Loucy (cell line): Measurements from ENCODE around the gene PPEF1.
"Not testable (repeated sequence)": the region's sequence is repeated elsewhere in the genome, so short reads cannot be mapped to it uniquely, and the experiment has no call there.

Experiments used
- H2AFZ ChIP-seq: fragments of 200-600 bp; sonication (generic); 2 replicates; pipeline ENCODE4 v1.6.0; 2016; ENCODE audit warnings: antibody characterized with exemption, mild to moderate bottlenecking, low read length, moderate library complexity
- H3F3A ChIP-seq: fragments of 200-600 bp; 2 replicates; pipeline ENCODE4 v1.6.0; 2016; ENCODE audit warnings: antibody characterized with exemption, low read depth, mild to moderate bottlenecking
- H3K27me3 ChIP-seq: fragments of 200-600 bp; sonication (generic); 2 replicates; pipeline ENCODE4 v1.6.1; 2014; ENCODE audit warnings: low read length, mild to moderate bottlenecking; ENCODE audit not compliant: insufficient read depth, poor library complexity, severe bottlenecking
- H3K36me3 ChIP-seq: fragments of 200-600 bp; sonication (generic); 2 replicates; pipeline ENCODE4 v1.6.1; 2016; ENCODE audit warnings: low read length; ENCODE audit not compliant: insufficient read depth
- H3K4me1 ChIP-seq: fragments of 200-600 bp; sonication (generic); 2 replicates; pipeline ENCODE4 v1.5.1; 2014; ENCODE audit warnings: low read length, mild to moderate bottlenecking; ENCODE audit not compliant: insufficient read depth, poor library complexity, severe bottlenecking
- H3K4me2 ChIP-seq: fragments of 200-600 bp; sonication (generic); 2 replicates; pipeline ENCODE4 v1.6.0; 2014; ENCODE audit warnings: antibody characterized with exemption, low read length, low read depth, mild to moderate bottlenecking; ENCODE audit not compliant: poor library complexity, severe bottlenecking
- H3K4me3 ChIP-seq: fragments of 200-600 bp; sonication (generic); 2 replicates; pipeline ENCODE4 v1.5.1; 2014; ENCODE audit warnings: low read length, mild to moderate bottlenecking, mixed read lengths; ENCODE audit not compliant: poor library complexity, severe bottlenecking
- H3K79me2 ChIP-seq: fragments of 200-600 bp; sonication (generic); 2 replicates; pipeline ENCODE4 v1.6.1; 2014; ENCODE audit warnings: low read length; ENCODE audit not compliant: insufficient read depth
- H3K9ac ChIP-seq: fragments of 200-600 bp; sonication (generic); 2 replicates; pipeline ENCODE4 v1.6.0; 2014; ENCODE audit warnings: mild to moderate bottlenecking, low read depth, low read length, moderate library complexity; ENCODE audit not compliant: poor library complexity, severe bottlenecking
- H3K9me2 ChIP-seq: fragments of 200-600 bp; sonication (generic); replicated peaks from 2 replicates; pipeline ENCODE4 v1.6.1; 2016; ENCODE audit warnings: low read depth, low read length, mixed read lengths
- H3K9me3 ChIP-seq: fragments of 200-600 bp; sonication (generic); 2 replicates; pipeline ENCODE4 v1.6.1; 2014; ENCODE audit warnings: mild to moderate bottlenecking, antibody characterized with exemption, low read length, low read depth; ENCODE audit not compliant: insufficient read depth
- H4K20me1 ChIP-seq: fragments of 200-600 bp; sonication (generic); 2 replicates; pipeline ENCODE4 v1.6.0; 2014; ENCODE audit warnings: antibody characterized with exemption, low read length, mild to moderate bottlenecking; ENCODE audit not compliant: insufficient read depth, poor library complexity, severe bottlenecking
- EZH2phosphoT487 ChIP-seq: fragments of 200-600 bp; IDR thresholded peaks from 2 replicates; pipeline ENCODE4 v1.6.1; 2018; ENCODE audit warnings: antibody characterized with exemption, mild to moderate bottlenecking, moderate library complexity, borderline replicate concordance
- TF ChIP-seq, protein P1 (sequence below): fragments of 200-600 bp; sonication (generic); conservative IDR thresholded peaks from 2 replicates; pipeline ENCODE4 v1.5.1; 2014; ENCODE audit warnings: mild to moderate bottlenecking, antibody characterized with exemption, low read length

The PPEF1 gene

DNA sequence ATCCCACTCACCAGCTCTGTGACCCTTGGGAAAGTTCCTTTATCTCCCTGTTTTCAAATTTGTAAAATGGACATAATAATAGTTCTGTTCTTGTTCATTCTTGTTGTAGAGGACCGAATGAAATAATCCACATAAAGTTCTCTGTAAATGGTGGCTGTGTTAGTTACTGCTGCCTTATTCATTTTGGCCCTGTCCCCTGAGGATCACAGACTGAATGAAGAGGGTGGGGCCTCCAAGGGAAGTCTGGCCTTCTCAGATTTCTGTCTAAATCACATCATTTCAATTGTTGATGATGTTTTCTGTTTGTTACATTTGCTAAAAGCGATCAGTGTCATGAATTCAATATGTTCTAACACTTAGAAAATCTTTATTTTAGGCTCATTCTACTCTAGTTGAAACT, 117.9 kb downstream of the PPEF1 start:
- H3K36me3 ChIP-seq = no peaks in the 10 kb centered on the region
- no peaks in the 10 kb centered on the region for H3K79me2 ChIP-seq
- no peak overlapping the region for H3K4me3 ChIP-seq
- H3K9me2 ChIP-seq = no peaks in the 10 kb centered on the region
- no peaks in the 10 kb centered on the region for H3F3A ChIP-seq
- H3K4me1 ChIP-seq = peaks cover 6% of the 10 kb centered on the region
- H3K9me3 ChIP-seq = no peaks in the 10 kb centered on the region
- no peak overlapping the region for H3K4me2 ChIP-seq
- no peaks in the 10 kb centered on the region for H4K20me1 ChIP-seq
- TF ChIP-seq EZH2phosphoT487 = no peak
- TF ChIP-seq, protein P1, sequence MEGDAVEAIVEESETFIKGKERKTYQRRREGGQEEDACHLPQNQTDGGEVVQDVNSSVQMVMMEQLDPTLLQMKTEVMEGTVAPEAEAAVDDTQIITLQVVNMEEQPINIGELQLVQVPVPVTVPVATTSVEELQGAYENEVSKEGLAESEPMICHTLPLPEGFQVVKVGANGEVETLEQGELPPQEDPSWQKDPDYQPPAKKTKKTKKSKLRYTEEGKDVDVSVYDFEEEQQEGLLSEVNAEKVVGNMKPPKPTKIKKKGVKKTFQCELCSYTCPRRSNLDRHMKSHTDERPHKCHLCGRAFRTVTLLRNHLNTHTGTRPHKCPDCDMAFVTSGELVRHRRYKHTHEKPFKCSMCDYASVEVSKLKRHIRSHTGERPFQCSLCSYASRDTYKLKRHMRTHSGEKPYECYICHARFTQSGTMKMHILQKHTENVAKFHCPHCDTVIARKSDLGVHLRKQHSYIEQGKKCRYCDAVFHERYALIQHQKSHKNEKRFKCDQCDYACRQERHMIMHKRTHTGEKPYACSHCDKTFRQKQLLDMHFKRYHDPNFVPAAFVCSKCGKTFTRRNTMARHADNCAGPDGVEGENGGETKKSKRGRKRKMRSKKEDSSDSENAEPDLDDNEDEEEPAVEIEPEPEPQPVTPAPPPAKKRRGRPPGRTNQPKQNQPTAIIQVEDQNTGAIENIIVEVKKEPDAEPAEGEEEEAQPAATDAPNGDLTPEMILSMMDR = no peak
- no peaks in the 10 kb centered on the region for H3K27me3 ChIP-seq
- no peak overlapping the region for H3K9ac ChIP-seq
- no peak overlapping the region for H2AFZ ChIP-seq

DNA sequence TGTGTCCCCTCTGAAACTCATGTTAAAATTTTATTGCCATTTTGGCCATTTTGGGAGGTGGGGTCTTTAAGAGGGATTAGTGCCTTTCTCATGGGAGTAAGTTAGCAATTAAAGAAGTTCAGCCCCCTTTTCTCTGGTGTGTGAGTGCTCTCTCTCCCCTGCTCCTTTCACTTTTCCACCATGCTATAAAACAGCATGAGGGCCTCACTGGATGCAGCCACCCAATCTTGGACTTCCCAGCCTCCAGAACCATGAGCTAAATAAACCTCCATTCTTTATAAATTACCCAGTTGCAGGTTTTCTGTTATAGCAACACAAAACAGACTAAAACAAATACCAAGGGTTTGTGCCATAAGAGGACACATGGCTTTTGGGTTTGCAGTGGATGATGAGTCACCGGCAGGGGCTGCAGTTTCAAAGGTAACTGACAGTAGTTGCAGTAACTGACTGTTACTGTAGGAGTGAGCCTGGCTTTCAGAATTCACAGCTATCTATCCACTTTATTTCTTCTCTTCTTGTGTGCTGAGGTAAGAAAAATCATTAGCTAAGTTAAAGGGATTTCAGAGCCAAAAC, 121.5 kb downstream of the PPEF1 start:
- Histone ChIP-seq H2AFZ (peak overlapping the region; percentile 33; the same call in 1 of the 2 replicates), H3F3A (no peaks in the 10 kb centered on the region), H3K9me2 (no peaks in the 10 kb centered on the region), H3K9ac (no peak overlapping the region), H3K4me2 (peak overlapping the region; percentile 53), H3K27me3 (no peaks in the 10 kb centered on the region), H3K4me1 (peaks cover 6% of the 10 kb centered on the region), H3K36me3 (no peaks in the 10 kb centered on the region), H3K9me3 (no peaks in the 10 kb centered on the region), H3K4me3 (peak overlapping the region; percentile 6), H4K20me1 (no peaks in the 10 kb centered on the region), H3K79me2 (no peaks in the 10 kb centered on the region)
- TF ChIP-seq, protein P1 = no peak
- no peak for TF ChIP-seq EZH2phosphoT487

DNA sequence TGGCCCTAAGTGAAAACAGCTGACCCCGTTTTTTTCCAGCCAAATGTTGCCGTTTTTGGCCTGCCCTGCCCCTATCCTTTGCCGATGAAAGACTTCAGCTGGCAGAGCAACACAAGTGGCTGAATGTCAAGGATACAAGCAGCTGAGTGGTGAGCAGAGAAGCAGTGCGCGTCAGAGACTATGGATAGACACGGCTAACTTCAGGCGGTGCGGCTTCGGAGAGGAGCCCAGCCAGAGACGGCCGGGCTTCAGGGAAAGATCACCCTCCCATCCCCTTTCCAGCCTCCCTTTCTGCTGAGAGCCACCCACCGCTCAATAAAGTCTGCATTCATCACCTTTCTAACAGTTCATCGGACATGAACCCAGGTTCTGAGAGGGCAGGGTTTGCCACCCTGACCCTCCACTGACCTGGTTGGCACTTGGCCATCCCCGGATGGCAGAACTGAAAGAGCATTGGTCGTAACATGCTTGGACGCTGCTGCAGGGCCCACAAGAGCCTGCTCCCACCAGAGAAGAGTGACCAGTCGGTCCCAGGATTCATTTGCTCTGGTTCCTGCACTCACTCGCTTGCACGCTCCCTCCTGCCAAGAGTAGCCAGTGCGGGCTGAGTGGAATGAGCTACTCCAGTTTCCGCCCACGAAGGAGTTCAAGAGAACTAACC, 125.8 kb downstream of the PPEF1 start:
- TF ChIP-seq, protein P1 = no peak
- TF ChIP-seq EZH2phosphoT487 = no peak
- Histone ChIP-seq H3K9ac (no peak overlapping the region), H3K4me1 (peaks cover 6% of the 10 kb centered on the region), H3K27me3 (no peaks in the 10 kb centered on the region), H3F3A (no peaks in the 10 kb centered on the region), H3K4me3 (no peak overlapping the region), H4K20me1 (no peaks in the 10 kb centered on the region), H3K79me2 (no peaks in the 10 kb centered on the region), H3K4me2 (no peak overlapping the region), H3K9me3 (no peaks in the 10 kb centered on the region), H3K9me2 (no peaks in the 10 kb centered on the region), H2AFZ (no peak overlapping the region), H3K36me3 (no peaks in the 10 kb centered on the region)

DNA sequence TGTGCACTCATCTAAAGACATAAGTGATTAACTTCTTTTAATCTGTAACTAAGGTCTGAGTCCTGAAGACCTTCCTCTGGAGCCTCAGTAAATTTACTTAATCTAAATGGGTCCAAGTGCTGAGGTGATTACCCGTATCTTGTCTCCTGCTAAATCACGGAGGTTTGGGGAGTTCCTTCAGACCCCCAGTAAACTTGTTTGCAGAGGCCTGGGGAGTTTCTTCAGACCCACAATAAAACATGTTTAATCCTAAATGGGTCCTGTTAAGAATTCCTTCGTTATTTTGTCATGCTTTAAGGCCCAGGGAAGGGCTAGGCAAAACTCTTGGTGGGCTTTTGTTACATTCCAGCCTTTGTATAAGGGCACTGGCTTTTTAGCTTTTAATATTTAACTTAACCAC, 140.5 kb downstream of the PPEF1 start:
- H3K4me3 ChIP-seq, H3K4me1 ChIP-seq, H3K4me2 ChIP-seq, H3K36me3 ChIP-seq, H3K9me2 ChIP-seq, H3K9me3 ChIP-seq, H4K20me1 ChIP-seq, H3K27me3 ChIP-seq, H3K9ac ChIP-seq, H3F3A ChIP-seq, H3K79me2 ChIP-seq, H2AFZ ChIP-seq: not testable (repeated sequence)
